C4-2B (cell line): ENCODE results near the gene FYCO1.

Source experiments
- CTCF ChIP-seq: fragments of 450-650 bp; conservative IDR thresholded peaks from 2 replicates; pipeline ENCODE4 v1.5.1; 2017; ENCODE audit warnings: mild to moderate bottlenecking
- ZFX ChIP-seq: fragments of 450-650 bp; IDR thresholded peaks from 2 replicates; pipeline ENCODE4 v1.6.1; 2017

GRCh38 chr3:45974686-45975085 lies 20.9 kb downstream of the FYCO1 start:
- TF ChIP-seq CTCF (no peak), ZFX (no peak)
